Stimulated activated CD8-positive, alpha-beta memory T cell treated with anti-CD3 and anti-CD28 coated beads, Interleukin-12 subunit alpha, Interleukin-12 subunit beta, amount 100 ng/mL, for 4 hours (primary cell): ENCODE results near the gene MSX2.
"Not testable (repeated sequence)": the region's sequence is repeated elsewhere in the genome, so short reads cannot be mapped to it uniquely, and the experiment has no call there.

Experiments
- DNase-seq: peaks from one replicate; pipeline ENCODE4 v3.0.0-alpha.2; 2020; ENCODE audit warnings: low read depth

The MSX2 gene

DNA sequence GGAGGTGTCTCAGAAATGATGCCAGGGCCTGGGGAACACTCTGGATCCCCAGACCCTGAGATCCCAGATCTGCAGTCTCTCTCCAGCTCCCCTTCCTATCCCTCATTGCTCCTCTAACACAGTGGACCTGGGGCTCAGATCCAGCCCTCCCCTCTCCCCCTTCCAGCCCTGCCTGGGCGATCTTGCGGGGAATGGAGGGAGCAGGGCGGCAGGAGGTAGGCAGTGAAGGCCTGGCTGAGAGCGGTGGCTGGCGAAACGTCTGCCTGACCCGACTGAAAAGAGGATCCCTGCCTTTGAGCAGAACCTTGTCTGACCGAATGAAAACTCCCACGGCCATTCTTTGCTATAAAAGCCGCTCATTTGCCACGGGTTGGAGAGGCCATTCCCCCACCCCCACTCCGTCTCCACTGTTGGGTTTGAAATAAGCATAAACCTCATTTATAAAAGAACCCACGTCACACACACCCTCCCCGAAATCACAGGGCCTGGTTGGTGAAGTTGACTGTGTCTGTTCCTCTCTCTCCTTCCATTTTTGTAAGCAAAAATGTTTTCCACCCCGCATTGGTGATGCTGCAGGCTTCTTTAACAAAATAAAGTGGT is 8.8 kb downstream of the MSX2 start:
- no peak for DNase-seq

DNA sequence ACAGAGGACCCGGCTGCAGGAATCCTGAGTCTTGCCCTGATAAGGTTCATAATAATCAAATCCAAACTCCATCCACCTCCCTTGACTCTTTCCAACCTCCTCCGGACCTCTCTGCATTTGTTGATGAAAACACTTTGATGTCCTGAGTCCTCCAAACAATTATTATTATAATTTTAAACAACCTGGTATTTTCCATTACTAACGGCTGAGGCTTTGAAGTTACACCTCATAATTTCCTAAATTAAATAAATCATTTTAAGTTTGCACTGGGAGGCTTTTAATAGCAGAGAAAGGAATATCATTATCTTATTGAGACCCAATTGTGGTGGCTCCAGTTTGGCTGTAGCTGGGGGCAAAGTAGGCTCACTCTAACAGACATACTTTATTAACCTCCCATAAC is 9.5 kb downstream of the MSX2 start:
- no peak for DNase-seq

DNA sequence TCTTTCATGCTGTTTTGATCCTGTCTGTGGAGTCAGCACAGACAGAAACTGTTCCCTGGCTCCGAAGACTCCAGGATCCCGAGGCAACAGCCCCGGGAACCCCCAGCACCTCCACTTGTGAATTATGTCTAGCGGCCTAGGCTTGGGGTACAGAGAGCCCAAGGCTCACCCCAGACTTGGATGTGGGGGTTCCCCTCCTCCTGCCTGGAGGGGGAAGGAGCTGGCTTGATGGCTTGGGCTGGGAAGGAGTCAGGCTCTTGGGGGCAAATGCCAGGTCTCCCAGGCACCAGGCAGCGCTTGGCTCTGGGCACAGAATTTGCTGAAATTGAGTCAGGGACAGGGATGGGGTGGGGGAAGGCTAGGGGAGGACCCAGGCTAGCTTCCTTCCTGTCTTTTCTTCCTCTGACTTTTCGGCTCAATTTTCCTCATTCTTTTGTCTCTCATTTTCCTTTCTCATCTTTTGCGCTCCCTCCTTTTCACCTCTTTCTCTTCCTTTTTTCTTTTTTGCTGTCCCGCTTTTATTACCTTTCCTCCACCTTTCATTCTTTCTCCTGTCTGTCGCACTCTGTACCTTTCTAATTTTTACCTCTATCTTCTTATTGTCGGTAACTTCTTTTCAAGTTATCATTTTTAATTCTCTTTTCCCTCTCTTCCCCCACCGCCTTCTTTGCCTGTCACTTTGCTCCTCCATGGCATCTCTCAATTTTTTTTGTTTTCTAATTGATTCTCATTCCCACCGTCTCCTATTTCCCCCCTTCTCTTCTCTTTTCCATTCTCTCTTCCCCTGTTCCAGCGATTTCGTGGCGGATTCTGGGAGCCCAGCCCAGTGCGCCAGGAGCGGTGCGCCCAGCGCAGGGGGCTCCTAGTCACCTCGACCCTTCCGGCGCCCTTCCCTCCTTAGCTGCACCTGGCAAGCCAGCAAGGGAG is 10.5 kb downstream of the MSX2 start:
- no peak for DNase-seq

DNA sequence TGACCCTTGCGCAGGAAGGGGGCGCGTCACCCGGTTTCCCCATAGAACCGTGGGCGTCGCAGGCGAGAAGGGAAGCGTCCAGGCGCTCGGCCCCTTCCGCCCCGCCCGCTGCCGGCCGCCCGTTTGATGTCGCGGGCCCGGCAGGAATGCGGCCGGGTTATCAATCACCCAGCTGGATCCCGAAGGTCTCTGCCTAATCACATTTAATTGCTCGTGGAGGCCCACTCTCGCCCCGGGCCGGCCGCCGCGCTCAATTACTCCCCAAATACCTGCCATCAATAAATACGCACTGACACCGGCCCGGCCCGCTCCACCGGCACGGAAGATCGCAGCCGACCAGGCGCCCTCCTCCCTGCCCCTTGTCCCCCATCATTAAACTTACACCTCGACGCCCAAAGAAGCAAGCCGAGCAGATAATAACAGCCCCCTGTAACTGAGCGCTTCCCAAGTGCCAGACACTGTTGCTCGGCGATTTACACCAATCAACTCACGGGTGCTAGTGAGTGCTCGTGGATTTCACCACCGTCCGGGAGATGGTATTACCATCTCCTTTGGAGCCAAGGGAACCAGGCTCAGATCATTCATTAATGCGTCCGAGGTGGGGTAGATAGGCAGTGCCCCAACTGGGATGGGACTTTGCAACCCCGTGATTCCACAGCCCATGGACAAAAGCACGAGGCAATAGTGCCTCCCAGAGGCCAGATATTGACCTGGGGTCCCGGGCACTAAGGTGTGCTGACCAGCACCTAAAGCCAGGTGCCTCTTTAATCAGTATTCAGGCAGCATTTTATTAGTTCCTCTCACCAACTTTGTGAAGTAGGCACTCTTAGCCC is 11.3 kb downstream of the MSX2 start:
- no peak for DNase-seq

DNA sequence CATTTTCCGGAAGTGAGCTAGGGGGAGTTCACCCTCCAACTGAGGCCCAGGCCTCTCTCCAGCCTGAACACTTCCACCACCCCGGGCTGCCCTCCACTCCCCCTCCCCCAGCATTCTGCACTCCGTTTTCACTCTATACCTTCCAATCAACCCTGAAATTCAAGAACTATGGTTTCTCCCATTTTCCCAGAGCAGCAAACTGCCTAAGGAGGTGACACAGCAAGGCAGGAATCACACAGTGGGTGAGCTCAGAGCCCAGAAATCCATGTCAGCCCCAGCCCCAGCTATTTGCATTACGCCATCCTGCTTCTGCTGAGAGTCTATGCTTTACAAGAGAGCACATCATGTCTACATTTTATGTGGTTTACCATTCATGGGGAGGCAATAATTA is 11.9 kb downstream of the MSX2 start:
- no peak for DNase-seq

DNA sequence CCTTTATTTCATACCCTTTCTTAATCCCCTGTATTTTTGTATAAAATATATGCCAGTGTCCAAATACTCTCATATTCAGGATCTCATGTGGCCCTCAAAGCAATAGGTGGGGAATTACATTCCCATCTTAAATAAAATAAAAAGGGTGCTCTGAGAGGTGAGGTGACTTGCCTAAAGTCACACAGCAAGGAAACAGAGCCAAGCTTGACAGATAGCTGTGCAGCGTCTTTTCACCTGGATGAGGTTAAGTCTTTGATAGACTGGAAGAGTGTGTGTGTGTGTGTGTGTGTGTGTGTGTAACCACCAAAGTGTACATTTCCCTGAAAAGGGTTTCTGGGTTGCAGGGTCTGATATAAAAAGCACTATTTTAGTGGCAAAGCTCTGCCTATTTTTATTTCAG is 12.4 kb downstream of the MSX2 start:
- no peak for DNase-seq

DNA sequence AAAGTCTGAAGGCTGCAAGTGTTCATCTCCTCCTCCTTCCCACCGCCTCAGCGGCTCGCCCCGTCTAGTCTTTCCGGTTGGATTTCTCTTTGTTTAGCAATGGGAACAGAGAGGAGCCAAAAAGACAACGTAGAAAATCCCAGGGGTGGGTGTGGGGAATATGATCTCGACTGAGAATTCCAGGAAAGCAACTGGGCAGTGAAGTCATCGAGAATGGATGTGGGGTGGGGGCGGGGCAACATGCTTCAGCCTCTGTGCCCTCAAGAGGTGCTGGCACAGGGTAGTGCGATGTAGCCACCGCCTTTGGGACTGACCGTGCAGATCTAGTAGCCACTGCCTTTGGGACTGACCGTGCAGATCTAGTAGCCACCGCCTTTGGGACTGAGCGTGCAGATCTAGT is 12.9 kb downstream of the MSX2 start:
- no peak for DNase-seq

DNA sequence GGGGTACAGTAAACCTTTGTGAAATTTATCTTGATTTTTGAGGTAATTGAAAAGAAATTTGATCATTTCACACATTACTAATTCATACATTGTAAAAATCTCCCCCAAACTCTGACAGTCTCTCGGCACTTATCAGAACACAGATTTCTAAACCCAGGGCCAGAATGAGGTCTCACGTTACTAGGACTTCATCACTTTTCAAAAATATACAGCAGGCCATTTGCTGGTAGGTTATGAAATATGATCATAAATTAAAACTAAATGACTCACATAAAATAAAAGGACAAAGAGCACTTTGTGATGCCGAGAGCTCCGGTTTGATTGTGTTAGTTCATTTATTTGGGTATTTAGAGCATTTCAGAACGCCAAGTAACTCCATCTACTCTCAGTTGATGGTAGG is 17.0 kb downstream of the MSX2 start:
- DNase-seq, result no peak

DNA sequence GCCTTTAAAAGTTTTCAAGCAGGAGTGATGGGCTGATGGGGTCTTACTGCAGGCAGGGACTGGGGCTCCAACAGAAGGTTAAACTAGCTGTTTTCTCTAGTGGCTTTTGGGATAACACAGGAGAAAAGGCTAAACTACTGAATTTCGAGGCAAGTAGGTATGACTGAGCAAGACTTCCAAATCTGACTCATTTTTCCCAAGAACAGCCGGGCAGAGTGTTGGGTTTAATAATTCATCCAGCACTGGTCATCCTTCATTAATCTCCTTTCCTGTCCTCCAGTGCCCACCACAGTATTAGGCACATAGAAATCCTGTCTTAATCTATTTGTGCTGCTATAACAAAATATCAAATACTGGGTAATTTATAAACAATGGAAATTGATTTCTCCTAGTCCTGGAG is 20.5 kb downstream of the MSX2 start:
- DNase-seq, result no peak

DNA sequence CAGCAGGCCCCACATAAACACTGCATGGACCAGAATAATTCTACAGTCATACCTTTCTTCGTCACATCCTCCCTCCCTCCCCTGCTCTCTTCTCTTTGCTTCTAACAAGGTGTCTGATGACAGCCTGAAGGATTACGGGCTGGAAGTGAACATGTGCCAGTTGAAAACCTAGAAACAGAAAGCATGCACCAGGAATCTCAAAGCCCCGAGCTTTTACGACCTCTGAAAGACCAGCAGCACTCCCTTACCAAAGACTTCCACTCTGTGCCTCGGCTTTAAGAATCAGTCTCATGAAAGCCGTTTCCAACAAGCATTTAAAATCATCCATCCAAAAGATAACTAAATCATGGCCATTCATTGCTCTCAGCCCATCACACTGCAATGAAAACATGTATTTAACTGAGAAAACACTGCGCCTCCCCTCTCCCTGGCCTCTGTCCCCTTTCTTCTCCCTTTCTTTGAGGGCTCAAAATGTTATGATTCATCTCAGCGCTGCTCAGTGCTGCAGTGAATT is 21.3 kb downstream of the MSX2 start:
- DNase-seq, result no peak

DNA sequence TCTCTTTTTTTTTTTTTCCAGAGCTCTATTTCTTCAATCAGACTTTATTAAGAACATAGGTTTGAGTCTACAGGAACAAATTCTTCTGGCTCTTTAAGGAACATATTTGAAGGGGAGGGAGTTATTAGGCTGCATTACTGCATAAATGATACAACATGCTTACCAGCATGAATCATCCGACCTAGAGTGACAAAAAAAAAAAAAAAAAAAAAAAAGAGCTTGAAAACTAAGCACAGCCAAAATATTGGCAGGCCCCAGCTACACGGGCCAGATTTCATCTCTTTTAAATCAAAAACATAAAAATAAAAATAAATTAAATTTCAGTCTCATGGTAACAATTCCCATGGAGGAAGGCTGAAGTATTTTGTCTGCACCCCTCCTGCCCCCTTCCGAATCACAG is 26.3 kb downstream of the MSX2 start:
- DNase-seq, result no peak

DNA sequence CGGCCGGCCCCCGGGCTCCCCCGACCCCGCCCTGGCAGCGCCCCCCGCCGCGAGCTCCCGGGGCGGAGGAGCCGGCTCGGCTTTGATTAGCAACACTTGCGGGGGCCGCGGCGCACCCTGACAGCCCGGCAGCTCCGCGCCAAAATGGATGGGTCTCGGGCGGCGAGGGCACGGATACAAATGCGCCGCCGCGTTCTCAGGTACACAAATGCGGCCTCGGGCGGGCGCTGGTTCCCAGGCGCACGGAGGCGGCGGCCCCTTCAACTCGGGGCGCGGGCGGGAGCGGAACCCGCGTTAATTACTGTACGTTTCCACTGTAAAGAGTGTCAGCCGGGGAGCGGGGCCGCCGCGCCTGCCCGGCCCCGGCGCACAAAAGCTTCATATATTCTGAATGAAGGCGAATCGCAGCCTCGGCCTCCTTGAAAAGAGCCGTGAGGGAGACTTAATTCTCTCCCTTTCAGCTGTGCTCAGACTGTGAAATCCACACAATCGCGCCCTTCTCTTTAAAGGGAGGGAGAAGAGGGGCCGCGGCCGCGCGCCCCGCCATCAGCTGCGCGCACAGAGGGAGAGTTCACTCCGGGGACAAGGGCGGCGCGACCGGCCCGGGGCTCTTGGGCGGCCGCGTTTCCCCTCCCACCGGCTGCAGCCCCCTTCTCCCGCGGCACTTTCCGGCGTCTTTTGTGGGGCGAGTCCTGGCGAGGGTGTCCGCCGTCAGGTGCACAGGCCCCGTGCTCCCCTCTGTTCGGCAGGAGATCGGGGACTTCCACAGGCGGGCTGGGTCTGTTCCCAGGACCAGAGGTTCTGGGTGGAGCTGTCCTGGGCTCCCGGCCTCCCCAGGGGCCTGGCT is 27.0 kb downstream of the MSX2 start:
- DNase-seq, result no peak

DNA sequence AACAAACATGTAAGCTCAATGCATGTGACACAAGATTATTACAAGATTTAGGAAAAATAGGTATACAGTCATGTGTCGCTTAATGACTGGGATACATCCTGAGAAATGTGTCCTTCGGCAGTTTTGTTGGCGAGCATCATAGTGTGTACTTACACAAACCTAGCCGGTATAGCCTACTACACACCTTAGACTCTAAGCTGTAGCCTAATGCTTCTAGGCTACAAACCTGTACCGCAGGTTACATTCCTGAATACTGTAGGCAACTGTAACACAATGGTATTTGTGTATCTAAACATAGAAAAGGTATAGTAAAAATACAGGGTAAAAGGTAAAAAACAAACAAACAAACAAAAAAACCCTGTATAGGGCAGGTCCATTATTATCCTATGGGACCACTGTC is 27.7 kb downstream of the MSX2 start:
- no peak for DNase-seq

DNA sequence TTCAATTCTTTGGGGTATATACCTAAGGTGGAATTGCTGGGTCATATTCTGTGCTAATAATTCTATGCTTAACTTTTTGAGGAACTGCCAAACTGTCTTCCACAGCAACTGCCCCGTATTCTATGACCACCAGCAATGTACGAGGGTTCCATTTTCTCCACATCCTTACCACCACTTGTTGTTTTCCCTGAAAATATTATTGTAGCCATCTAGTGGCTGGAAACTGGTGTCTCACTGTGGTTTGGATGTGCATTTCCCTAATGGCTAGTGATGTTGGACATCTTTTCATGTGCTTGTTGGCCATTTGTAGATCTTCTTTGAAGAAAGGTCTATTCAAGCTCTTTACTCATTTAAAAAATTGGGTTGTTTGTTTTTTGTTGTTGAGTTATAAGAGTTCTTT is 30.7 kb downstream of the MSX2 start:
- DNase-seq, result no peak

DNA sequence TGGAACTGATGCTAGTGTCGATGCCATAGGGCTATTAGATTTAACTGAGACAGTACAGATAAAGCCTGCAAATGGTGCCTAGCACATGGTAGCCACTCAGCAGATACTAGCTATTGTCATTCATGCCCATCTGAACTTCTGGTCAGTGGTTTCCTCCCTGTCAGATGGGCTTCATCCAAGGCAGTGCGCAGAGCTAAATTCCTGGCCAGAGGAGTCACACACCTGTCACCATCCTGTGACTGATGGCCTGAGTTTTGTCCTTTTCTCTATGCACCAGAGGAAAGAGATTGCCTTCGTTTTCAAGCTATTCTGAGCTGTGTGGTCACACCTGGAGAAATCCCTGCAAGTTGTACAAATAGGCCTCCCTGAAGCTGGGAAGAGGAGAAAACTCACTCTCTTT is 34.7 kb downstream of the MSX2 start:
- no peak for DNase-seq

DNA sequence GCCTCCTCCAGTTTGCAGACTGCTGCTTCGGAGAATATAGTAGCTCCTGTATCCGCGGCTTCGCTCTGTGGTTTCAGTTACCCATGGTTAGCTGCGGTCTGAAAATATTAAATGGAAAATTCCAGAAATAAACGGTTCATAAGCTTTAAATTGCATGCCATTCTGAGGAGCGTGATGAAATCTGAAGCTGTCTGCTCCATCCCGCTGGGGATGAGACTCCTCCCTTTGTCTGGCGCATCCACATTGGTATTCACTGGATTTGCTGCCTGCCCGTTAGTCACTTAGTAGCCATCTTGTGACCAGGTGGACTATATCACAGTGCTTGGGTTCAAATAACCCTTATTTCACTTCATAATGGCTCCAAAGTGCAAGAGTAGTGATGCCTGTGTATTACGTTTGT is 36.3 kb downstream of the MSX2 start:
- no peak for DNase-seq

DNA sequence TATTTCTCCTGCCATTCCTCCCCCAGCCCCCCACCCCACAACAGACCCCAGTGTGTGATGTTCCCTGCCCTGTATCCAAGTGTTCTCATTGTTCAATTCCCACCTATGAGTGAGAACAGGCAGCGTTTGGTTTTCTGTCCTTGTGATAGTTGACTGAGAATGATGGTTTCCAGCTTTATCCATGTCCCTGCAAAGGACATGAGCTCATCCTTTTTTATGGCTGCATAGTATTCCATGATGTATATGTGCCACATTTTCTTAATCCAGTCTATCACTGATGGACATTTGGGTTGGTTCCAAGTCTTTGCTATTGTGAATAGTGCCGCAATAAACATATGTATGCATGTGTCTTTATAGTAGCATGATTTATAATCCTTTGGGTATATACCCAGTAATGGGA is 37.0 kb downstream of the MSX2 start:
- DNase-seq, result not testable (repeated sequence)

DNA sequence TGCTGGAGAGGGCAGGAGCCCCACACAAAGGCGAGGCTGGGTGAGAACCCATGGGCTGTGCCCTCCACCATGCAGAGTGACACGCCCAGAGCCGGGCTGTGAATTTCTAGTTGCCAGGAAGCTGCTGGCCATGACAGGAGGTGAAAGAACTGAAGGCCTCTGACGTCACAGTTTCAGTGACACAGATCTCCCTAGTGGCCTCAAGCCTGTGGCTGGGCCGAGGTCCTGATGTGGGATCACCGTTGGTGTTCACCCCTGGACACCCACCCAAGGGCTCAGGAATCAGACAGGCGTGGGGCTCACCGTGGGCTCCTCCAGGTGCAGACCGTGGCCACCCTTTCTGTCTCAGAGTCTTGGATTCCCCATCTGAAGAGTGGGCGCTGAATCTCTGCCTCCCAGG is 39.9 kb downstream of the MSX2 start:
- no peak for DNase-seq

DNA sequence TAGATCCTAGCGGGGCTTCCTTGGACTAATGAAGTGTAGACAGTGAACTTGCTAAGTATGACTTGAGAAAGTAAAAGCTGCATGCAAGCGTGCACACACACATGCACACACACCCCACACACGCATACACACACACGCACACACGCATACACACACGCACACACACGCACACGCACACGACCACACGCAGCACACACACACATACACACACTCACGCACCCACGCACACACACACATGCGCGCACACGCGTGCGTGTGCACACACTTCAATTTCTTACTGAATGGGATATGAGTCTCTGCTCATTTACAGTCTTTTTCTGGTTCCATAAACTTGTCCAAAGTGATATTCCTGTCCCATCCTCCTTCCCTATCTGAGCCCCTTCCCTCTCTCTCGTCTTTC is 41.2 kb downstream of the MSX2 start:
- DNase-seq, result no peak

DNA sequence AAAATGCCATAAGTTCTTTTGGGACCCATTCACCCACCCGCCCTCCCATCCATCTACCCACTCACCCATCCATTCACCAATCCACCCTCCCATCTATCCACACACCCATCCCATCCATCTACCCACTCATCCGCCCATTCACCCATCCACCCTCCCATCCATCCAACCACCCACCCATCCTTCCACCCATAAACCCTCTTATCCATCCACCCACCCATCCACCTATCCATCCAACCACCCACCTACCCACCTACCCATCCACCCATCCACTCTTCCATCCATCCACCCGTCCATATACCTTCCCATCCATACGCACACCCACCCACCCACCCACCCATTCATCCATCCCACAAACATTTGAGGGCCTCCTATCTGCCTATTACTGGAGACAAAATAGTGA is 43.3 kb downstream of the MSX2 start:
- DNase-seq, result no peak

DNA sequence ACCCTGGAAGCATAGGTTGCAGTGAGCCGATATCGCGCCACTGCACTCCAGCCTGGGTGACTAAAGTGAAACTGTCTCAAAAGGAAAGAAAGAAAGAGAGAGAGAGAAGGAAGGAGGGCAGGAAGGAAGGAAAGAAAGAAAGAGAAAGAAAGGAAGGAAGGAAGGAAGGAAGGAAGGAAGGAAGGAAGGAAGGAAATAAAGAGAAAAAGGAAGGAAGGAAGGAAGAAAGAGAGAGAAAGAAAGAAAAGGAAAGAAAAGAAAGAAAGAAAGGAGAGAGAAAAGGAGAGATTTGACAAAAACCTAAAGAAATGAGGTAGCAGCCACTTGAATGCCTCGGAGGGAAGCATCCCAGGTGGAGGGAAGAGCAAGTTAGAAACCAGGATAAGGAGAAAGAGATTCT is 44.6 kb downstream of the MSX2 start:
- DNase-seq, result no peak

DNA sequence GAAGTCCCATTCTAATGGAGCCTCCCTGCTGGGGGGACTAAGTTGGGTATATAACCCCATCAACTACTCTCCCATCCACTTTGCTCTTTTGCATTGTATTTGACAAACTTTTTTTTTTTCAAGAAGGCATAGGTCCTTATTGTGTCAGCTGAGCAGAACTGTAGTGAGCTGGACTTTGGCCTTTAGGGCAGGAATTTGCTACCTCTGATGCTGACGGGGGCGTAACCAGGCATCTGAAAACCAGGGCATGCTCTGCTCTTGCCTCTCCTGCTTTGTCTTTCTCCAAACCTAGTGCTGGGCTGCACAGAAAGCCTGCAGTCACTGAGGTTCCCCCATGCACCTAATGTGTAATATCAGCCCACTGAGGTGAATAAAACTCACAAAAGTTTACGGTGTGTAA is 49.0 kb downstream of the MSX2 start:
- no peak for DNase-seq
